Brain microvascular endothelial cell (primary cell): Measurements from ENCODE around the gene PTGFRN.

Source experiments
- DNase-seq: peaks from one replicate; pipeline ENCODE4 v3.0.0-alpha.2; 2020
- H3K27ac ChIP-seq: fragments of 250-450 bp; sonication (Bioruptor Pico); 2 replicates; pipeline ENCODE4 v1.5.1; 2020; ENCODE audit warnings: mild to moderate bottlenecking, moderate library complexity
- H3K27me3 ChIP-seq: fragments of 250-450 bp; sonication (Bioruptor Pico); replicated peaks from 2 replicates; pipeline ENCODE4 v1.5.1; 2020; ENCODE audit warnings: mild to moderate bottlenecking
- H3K36me3 ChIP-seq: fragments of 250-450 bp; sonication (Bioruptor Pico); replicated peaks from 2 replicates; pipeline ENCODE4 v1.5.1; 2020; ENCODE audit warnings: mild to moderate bottlenecking
- H3K4me3 ChIP-seq: 2 replicates; pipeline ENCODE4 v1.5.1; 2011; ENCODE audit warnings: low read depth, mild to moderate bottlenecking, control low read depth, low read length, moderate library complexity
- in situ Hi-C: cut with HindIII; loops from 2 replicates; pipeline ENCODE4 v1.10.0; 2017; ENCODE audit warnings: low sequenced_read_pairs, low pct_ligation_motif_present
- TF ChIP-seq, protein P1 (sequence below): IDR thresholded peaks from 2 replicates; pipeline ENCODE4 v1.5.1; 2011; ENCODE audit warnings: low read depth, mild to moderate bottlenecking, moderate library complexity, low read length, control low read depth, inconsistent platforms; ENCODE audit errors: missing control alignments

Gene PTGFRN

DNA sequence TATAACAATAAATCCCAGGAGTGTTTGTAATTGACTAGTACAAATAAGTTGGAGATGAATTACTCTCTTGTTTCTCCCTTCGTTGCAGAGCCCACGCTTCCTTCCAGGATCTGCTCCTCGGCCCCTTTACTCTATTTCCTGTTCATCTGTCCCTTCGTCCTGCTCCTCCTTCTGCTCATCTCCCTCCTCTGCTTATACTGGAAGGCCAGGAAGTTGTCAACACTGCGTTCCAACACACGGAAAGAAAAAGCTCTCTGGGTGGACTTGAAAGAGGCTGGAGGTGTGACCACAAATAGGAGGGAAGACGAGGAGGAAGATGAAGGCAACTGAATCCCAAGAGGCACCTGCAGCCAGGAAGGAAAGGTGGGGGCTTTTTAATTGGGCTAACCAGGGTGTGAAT is 124.1 kb downstream of the PTGFRN start:
- DNase-seq: no peak
- TF ChIP-seq, protein P1, sequence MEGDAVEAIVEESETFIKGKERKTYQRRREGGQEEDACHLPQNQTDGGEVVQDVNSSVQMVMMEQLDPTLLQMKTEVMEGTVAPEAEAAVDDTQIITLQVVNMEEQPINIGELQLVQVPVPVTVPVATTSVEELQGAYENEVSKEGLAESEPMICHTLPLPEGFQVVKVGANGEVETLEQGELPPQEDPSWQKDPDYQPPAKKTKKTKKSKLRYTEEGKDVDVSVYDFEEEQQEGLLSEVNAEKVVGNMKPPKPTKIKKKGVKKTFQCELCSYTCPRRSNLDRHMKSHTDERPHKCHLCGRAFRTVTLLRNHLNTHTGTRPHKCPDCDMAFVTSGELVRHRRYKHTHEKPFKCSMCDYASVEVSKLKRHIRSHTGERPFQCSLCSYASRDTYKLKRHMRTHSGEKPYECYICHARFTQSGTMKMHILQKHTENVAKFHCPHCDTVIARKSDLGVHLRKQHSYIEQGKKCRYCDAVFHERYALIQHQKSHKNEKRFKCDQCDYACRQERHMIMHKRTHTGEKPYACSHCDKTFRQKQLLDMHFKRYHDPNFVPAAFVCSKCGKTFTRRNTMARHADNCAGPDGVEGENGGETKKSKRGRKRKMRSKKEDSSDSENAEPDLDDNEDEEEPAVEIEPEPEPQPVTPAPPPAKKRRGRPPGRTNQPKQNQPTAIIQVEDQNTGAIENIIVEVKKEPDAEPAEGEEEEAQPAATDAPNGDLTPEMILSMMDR: no peak
- in situ Hi-C loops: no loop called here
- Histone ChIP-seq H3K27me3 (no peaks in the 10 kb centered on the region), H3K4me3 (no peak overlapping the region), H3K27ac (no peak overlapping the region), H3K36me3 (no peaks in the 10 kb centered on the region)

DNA sequence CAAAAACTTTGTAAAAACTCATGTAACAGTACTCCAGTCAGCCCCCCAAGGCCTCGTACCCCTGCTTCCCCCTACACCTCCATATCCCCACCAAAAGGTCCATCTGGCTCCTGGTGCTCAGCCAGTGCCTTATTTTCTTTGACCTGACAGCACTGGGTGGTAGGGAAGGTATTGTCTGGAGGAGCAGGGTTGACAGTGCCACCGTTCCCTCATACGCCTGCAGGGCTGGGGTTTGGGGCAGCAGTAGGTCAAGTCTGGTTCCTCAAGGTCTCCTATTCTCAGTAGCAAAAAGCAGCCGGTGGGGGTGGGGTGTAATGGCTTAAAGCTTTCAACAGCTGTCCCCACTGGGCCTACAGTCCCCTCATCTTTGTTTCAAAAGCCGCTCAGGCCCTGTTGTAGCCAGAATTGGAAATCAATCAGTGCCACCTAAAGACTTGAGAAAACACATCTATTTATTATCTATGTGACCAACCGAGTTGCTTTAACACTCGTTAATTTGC is 125.1 kb downstream of the PTGFRN start:
- in situ Hi-C loops: no loop called here

DNA sequence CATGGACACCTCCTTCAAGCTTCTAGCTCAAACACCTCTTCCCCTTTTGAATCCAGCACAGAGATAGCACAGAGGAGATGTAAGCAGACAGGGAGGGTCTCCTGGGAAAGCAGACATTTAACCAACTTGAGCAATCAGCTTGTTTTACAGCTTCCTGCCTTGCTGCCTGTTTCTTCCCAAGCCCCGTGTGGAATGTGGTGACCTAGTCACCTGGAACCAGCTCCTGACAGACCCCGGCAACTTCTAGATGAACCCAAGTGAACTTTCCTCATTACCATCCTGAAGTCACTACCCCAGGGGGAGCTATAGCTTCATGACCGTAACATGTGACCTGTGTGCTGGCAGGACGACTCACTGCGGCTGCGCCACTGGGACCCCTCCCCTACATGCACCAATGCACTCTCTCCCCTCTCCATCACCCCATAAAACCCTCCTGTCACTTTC is 126.3 kb downstream of the PTGFRN start:
- no peaks in the 10 kb centered on the region for H3K36me3 ChIP-seq
- TF ChIP-seq, protein P1: no peak
- no peak overlapping the region for H3K27ac ChIP-seq
- no peak for DNase-seq
- H3K4me3 ChIP-seq: no peak overlapping the region
- in situ Hi-C loops: no loop called here
- no peaks in the 10 kb centered on the region for H3K27me3 ChIP-seq

More for the DNA sequence above, 125.1 kb downstream of the PTGFRN start:
- H3K27me3 ChIP-seq: no peaks in the 10 kb centered on the region
- H3K36me3 ChIP-seq: no peaks in the 10 kb centered on the region
- TF ChIP-seq, protein P1: no peak
- no peak overlapping the region for H3K27ac ChIP-seq
- H3K4me3 ChIP-seq: no peak overlapping the region
- no peak for DNase-seq

DNA sequence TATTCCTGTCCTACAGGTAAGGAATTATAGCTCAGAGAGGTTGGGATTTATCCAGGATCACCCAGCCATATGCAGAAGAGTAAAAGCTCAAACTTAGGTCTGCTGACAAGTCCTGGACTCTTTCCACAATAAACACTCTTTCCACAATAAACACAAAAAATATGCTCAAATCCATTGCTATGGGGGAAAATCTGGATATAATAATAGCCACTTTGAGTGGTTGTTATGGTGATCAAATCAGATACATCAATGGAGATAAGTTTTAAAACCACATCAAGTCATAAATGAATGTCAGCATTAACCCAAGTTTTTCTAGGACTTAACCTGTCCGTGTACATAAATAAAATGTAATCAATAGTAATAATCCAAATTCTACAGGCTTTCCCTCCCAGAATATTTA is 128.1 kb downstream of the PTGFRN start:
- no peak overlapping the region for H3K27ac ChIP-seq
- no peak for DNase-seq
- TF ChIP-seq, protein P1: no peak
- no peak overlapping the region for H3K4me3 ChIP-seq
- no peaks in the 10 kb centered on the region for H3K27me3 ChIP-seq
- in situ Hi-C loops: no loop called here
- no peaks in the 10 kb centered on the region for H3K36me3 ChIP-seq

DNA sequence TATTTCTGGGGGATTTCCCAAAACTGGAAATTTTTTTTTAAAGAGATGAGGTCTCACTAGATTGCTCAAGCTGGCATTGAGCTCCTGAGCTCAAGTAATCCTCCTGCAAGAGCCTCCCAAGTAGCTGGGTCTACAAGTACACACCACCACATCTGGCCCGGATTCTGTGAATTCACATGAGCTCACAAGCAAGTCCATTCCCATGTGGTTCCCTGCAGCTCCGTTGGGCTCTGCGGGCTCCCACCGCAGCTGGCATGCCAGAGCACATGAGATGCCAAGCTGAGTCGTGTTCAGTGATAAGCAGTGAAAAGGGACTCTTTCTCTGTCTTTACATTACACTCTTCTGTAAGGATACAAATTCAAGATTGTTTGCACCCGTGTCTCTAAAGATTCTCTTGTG is 128.5 kb downstream of the PTGFRN start:
- no peaks in the 10 kb centered on the region for H3K27me3 ChIP-seq
- DNase-seq: no peak
- in situ Hi-C loops: no loop called here
- no peak overlapping the region for H3K27ac ChIP-seq
- no peaks in the 10 kb centered on the region for H3K36me3 ChIP-seq
- TF ChIP-seq, protein P1: no peak
- no peak overlapping the region for H3K4me3 ChIP-seq
